Heart left ventricle (tissue), 16 donors: ENCODE measurements around the gene ADGB. TPM values are rescaled to one million over a fixed set of nuclear protein-coding genes. Genes with fewer than 3 reads are reported as not detected.
"Not testable (repeated sequence)": the region's sequence is repeated elsewhere in the genome, so short reads cannot be mapped to it uniquely, and the experiment has no call there.

Source experiments
- ATAC-seq, 4 donors: fragments of 200-7000 bp; cut with Tn5 transposase; one replicate each; pipeline ENCODE4 v1.9.1; 2020 to 2022; ENCODE audit warnings: moderate library complexity in 4 of 4, mild to moderate bottlenecking in 3 of 4, moderate number of reproducible peaks in 1 of 4
- DNase-seq, 5 donors: peaks; one replicate each; pipeline ENCODE4 v3.0.0-alpha.2; 2020
- H3K27ac ChIP-seq, 12 donors: fragments of 200-600 bp; sonication (generic) in 4 of 12; one replicate each; pipeline versions ENCODE4 v1.5.0 to v1.8.0; 2016 to 2022; ENCODE audit warnings: mild to moderate bottlenecking in 2 of 12
- H3K27me3 ChIP-seq, 9 donors: fragments of 200-600 bp; sonication (generic) in 2 of 9; one replicate each; pipeline versions ENCODE4 v1.5.1 to v1.8.0; 2016 to 2022; ENCODE audit warnings: mild to moderate bottlenecking in 3 of 9
- H3K36me3 ChIP-seq, 9 donors: fragments of 200-600 bp; sonication (generic) in 2 of 9; one replicate each; pipeline versions ENCODE4 v1.5.0 to v1.8.0; 2018 to 2022; ENCODE audit warnings: mild to moderate bottlenecking in 2 of 9
- H3K4me1 ChIP-seq, 12 donors: fragments of 200-600 bp; sonication (generic) in 4 of 12; one replicate each; pipeline versions ENCODE4 v1.5.0 to v1.8.0; 2016 to 2022; ENCODE audit warnings: mild to moderate bottlenecking in 3 of 12
- H3K4me3 ChIP-seq, 12 donors: fragments of 200-600 bp; sonication (generic) in 4 of 12; one replicate each; pipeline versions ENCODE4 v1.5.0 to v1.8.0; 2017 to 2022; ENCODE audit warnings: mild to moderate bottlenecking in 9 of 12, moderate library complexity in 4 of 12
- H3K9me3 ChIP-seq, 12 donors: fragments of 200-600 bp; sonication (generic) in 4 of 12; one replicate each; pipeline versions ENCODE4 v1.5.0 to v1.8.0; 2016 to 2022; ENCODE audit warnings: mild to moderate bottlenecking in 1 of 12
- POLR2A ChIP-seq, 2 donors: fragments of 450-650 bp; IDR thresholded peaks; one replicate each; pipeline ENCODE4 v1.6.1; 2017; ENCODE audit warnings: antibody characterized with exemption in 2 of 2, mild to moderate bottlenecking in 2 of 2, moderate library complexity in 2 of 2
- WGBS, 4 donors: extraction: QIAGEN DNeasy Blood & Tissue Kit in 2 of 4; methylation state at CpG; one replicate each; pipeline versions ENCODE4 v1.1.5 to v1.1.7; 2013 to 2018; 5-methylcytosine and 5-hydroxymethylcytosine counted together
- intact Hi-C, 10 donors: fragments of 100-400 bp; cut with DNase I; formaldehyde crosslinking; loops; one replicate each; pipeline versions ENCODE4 v1.11.1 to v1.14.2; 2022
- polyA plus RNA-seq, 2 donors: library from polyadenylated mRNA; stranded (reverse); fragments of 200-250 nt; gene quantifications; one replicate each; pipeline ENCODE4 v1.2.3, GENCODE V29; 2013
- total RNA-seq, 9 donors: library from RNA; depleted of rRNA in 2 of 9; stranded (reverse); fragments of >200 nt in 2 of 9; fragmentation: NEBNext Ultra II Directional in 3 of 9; extraction: Animal tissue kit (Norgen Biotek cat#: 25700) in 3 of 9; gene quantifications; one replicate each; pipeline versions ENCODE4 v1.1.0 to v1.2.4, GENCODE V29; 2016 to 2023
- TF ChIP-seq, protein P1 (sequence below), 12 donors: fragments of 200-600 bp; sonication (generic) in 4 of 12; IDR thresholded peaks; one replicate each; pipeline versions ENCODE4 v1.5.0 to v1.8.0; 2018 to 2022; ENCODE audit warnings: antibody characterized with exemption in 12 of 12, mild to moderate bottlenecking in 5 of 12
- donor health status: ischemic (EF 13 %, LVEDD 7.1; RV severe dilation, severe dysfunction).
- donor health status: healthy with polysubstance abuse.
- donor health status: DM: no; HTN: yes; CAD: no.
- donor health status: DM: no; HTN: no; CAD: no.
- donor health status: ischemic (EF 25% LVEDD 6.9; RV normal size, moderate dysfunction).
- donor health status: ischemic (EF 25% LVEDD 5.7; RV mildly dilated, moderate dysfunction).
- donor health status: healthy.
- donor health status: DM: yes; HTN: yes; CAD: no.
- donor health status: ischemic (EF 35%, LVEDD 5.7; RV mildly dilated, moderate dysfunction).
- donor health status: nonischemic (EF 11% LVEDD 7.7; RV severe dilation, severe dysfunction).
- donor health status: DM: yes; HTN: yes; CAD: no.
- donor health status: PGD.
- donor health status: ischemic (EF 29% LVEDD 5.4; RV normal size, mild dysfunction).
- donor health status: nonischemic (EF 23%, LVEDD 6.1; RV moderate dilation, normal function).

Gene ADGB
- total and polyA plus RNA-seq, 11 donors: not detected

DNA sequence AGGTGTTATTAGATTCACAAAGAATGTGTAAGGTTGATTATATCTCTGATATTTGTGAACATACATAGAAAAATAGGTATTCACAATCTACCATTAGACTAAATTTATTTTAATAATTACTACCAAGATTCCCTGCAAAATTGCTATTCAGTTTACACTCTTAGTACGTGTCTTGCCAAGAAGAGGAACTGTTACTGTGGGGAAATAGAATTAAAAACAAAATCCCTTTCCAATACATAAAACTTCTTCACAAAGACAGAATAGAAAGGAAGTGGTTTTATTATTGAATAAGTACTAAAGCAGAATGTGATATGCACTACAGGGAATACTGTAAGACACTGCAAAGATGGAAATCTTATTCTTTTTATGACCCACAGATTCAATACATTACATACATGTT, 38.2 kb upstream of the ADGB start:
- no peak overlapping the region for H3K4me3 ChIP-seq
- H3K4me1 ChIP-seq: peaks cover 0 to 12% (median 0%) of the 10 kb centered on the region in 12 donors
- no peaks in the 10 kb centered on the region for H3K27me3 ChIP-seq
- TF ChIP-seq, protein P1, sequence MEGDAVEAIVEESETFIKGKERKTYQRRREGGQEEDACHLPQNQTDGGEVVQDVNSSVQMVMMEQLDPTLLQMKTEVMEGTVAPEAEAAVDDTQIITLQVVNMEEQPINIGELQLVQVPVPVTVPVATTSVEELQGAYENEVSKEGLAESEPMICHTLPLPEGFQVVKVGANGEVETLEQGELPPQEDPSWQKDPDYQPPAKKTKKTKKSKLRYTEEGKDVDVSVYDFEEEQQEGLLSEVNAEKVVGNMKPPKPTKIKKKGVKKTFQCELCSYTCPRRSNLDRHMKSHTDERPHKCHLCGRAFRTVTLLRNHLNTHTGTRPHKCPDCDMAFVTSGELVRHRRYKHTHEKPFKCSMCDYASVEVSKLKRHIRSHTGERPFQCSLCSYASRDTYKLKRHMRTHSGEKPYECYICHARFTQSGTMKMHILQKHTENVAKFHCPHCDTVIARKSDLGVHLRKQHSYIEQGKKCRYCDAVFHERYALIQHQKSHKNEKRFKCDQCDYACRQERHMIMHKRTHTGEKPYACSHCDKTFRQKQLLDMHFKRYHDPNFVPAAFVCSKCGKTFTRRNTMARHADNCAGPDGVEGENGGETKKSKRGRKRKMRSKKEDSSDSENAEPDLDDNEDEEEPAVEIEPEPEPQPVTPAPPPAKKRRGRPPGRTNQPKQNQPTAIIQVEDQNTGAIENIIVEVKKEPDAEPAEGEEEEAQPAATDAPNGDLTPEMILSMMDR (IDR thresholded peaks at IDR 0.05): no peak
- TF ChIP-seq POLR2A (IDR thresholded peaks at IDR 0.05): no peak
- peaks cover 0 to 3% (median under 1%) of the 10 kb centered on the region in 9 donors for H3K36me3 ChIP-seq
- intact Hi-C loops: no loop called here
- WGBS, 4 donors: 84 to 94% (median 90%) methylated on average over 1 of the region's 1 CpG
- no peak for DNase-seq
- ATAC-seq: no peak
- H3K9me3 ChIP-seq: no peaks in the 10 kb centered on the region
- no peak overlapping the region for H3K27ac ChIP-seq

DNA sequence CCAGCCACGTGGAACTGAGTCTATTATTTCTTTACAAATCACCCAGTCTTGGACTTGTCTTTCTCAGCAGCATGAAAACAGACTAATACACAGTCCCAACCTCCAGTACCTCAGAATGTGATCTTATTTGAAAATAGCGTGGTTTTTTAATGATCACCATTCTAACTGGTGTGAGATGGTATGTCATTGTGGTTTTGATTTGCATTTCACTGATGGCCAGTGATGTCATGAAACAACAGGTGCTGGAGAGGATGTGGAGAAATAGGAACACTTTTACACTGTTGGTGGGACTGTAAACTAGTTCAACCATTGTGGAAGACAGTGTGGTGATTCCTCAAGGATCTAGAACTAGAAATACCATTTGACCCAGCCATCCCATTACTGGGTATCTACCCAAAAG, 32.1 kb upstream of the ADGB start:
- ATAC-seq: not testable (repeated sequence)
- WGBS, 4 donors: 73 to 78% (median 75%) methylated on average over 2 of the region's 2 CpGs

DNA sequence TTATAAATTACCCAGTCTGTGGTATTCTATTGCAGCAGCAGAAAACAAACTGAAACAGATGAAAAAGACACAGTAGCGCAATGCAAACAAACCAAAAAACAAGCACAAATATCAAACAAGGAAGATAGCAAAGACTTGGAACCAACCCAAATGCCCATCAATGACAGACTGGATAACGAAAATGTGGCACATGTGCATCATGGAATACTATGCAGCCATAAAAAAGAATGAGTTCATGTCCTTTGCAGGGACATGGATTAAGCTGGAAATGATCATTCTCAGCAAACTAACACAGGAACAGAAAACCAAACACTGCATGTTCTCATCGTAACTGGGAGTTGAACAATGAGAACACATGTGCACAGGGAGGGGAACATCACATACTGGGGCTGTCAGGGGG, 30.2 kb upstream of the ADGB start:
- intact Hi-C loops, DNase-seq, H3K27me3 ChIP-seq, H3K36me3 ChIP-seq, ATAC-seq, H3K27ac ChIP-seq, H3K4me1 ChIP-seq, H3K4me3 ChIP-seq: not testable (repeated sequence)
- H3K9me3 ChIP-seq: peaks cover 0 to 25% (median 3%) of the 10 kb centered on the region in 12 donors
- WGBS, 4 donors: 81 to 90% (median 86%) methylated on average over 3 of the region's 3 CpGs

More for the DNA sequence above, 32.1 kb upstream of the ADGB start:
- intact Hi-C loops, H3K36me3 ChIP-seq, H3K4me3 ChIP-seq, H3K27ac ChIP-seq, DNase-seq, H3K4me1 ChIP-seq, H3K27me3 ChIP-seq: not testable (repeated sequence)
- H3K9me3 ChIP-seq: peaks cover 0 to 18% (median 2%) of the 10 kb centered on the region in 12 donors

DNA sequence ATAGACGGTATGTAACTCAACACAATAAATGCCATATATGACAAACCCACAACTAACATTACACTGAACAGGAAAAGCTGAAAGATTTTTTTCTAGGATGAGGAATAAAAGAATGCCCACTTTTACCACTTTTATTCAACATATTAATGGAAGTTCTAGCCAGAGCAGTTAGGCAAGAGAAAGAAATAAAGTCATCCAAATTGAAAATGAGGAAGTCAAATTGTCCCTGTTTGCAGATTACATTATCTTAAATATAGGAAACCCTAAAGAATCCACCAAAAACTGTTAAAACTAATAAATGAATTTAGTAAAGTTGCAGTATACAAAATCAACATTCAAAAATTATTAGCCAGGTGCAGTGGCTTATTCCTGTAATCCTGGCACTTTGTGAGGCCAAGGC, 24.6 kb upstream of the ADGB start:
- no peak overlapping the region for H3K27ac ChIP-seq
- 91 to 98% (median 95%) methylated on average over 1 of the region's 1 CpG for WGBS, 4 donors
- H3K9me3 ChIP-seq: peaks cover 0 to 43% (median 9%) of the 10 kb centered on the region in 12 donors
- no peaks in the 10 kb centered on the region for H3K27me3 ChIP-seq
- no peak overlapping the region for H3K4me3 ChIP-seq
- TF ChIP-seq POLR2A (IDR thresholded peaks at IDR 0.05): no peak
- TF ChIP-seq, protein P1 (IDR thresholded peaks at IDR 0.05): no peak
- ATAC-seq: no peak
- intact Hi-C loops: loop anchor here in 1 of 10 donors (5.0 kb wide), 1 partner anchor 38 kb away; no protein-coding TSS in a partner anchor
- DNase-seq: no peak
- H3K36me3 ChIP-seq: no peaks in the 10 kb centered on the region
- H3K4me1 ChIP-seq: peaks cover 0 to 3% (median 0%) of the 10 kb centered on the region in 12 donors

DNA sequence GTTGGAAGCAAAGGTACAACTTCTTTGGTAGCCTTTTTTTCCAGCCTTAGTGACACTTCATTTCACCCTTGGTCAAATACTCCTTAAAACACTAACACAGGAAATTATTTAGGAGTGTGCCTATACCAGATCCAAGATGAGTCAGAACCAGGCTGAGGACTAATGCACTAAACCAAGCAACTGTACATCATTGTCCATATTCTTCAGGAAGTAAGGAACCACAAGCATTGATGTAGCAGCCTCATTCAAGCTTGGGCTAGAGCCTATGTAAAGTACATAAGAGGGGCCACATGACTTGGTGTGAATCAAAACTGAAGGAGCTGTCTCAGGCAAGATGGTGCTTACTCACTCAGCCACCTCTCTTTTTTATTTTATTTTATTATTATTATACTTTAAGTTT, 20.7 kb upstream of the ADGB start:
- peaks cover 0 to 11% (median 0%) of the 10 kb centered on the region in 12 donors for H3K4me1 ChIP-seq
- intact Hi-C loops: no loop called here
- ATAC-seq (no peak), DNase-seq (no peak)
- no peaks in the 10 kb centered on the region for H3K27me3 ChIP-seq
- H3K4me3 ChIP-seq: no peak overlapping the region
- TF ChIP-seq, protein P1 (IDR thresholded peaks at IDR 0.05): no peak
- TF ChIP-seq POLR2A (IDR thresholded peaks at IDR 0.05): no peak
- H3K27ac ChIP-seq: no peak overlapping the region
- H3K36me3 ChIP-seq: no peaks in the 10 kb centered on the region
- H3K9me3 ChIP-seq: peaks cover 0 to 23% (median 8%) of the 10 kb centered on the region in 12 donors
